Nephron progenitor cell (in vitro differentiated cells): Measurements from ENCODE around the gene BARHL2.
A peak's percentile ranks its signal among the peaks of the same experiment; 100 is the strongest.

Experiments used
- DNase-seq: peaks from one replicate; pipeline ENCODE4 v3.0.0; 2021
- H3K27ac Mint-ChIP-seq: 2 replicates; pipeline ENCODE4 v1.8.0; 2021; ENCODE audit warnings: mild to moderate bottlenecking, moderate library complexity, mixed read lengths
- H3K27me3 Mint-ChIP-seq: 2 replicates; pipeline ENCODE4 v1.8.0; 2021; ENCODE audit warnings: mild to moderate bottlenecking, low read depth, mixed read lengths; ENCODE audit not compliant: poor library complexity
- H3K36me3 Mint-ChIP-seq: 2 replicates; pipeline ENCODE4 v1.8.0; 2021; ENCODE audit warnings: low read depth, mixed read lengths
- H3K4me1 Mint-ChIP-seq: 2 replicates; pipeline ENCODE4 v1.8.0; 2021; ENCODE audit warnings: mixed read lengths
- H3K4me3 Mint-ChIP-seq: 2 replicates; pipeline ENCODE4 v1.8.0; 2021; ENCODE audit warnings: mild to moderate bottlenecking, moderate library complexity, mixed read lengths
- H3K9me3 Mint-ChIP-seq: 2 replicates; pipeline ENCODE4 v1.8.0; 2021; ENCODE audit warnings: mild to moderate bottlenecking, moderate library complexity, mixed read lengths
- TF ChIP-seq, protein P1 (sequence below): fragments of 200-600 bp; sonication (generic); IDR thresholded peaks from 2 replicates; pipeline ENCODE4 v1.5.0; 2021; ENCODE audit warnings: antibody characterized with exemption

The BARHL2 gene

DNA sequence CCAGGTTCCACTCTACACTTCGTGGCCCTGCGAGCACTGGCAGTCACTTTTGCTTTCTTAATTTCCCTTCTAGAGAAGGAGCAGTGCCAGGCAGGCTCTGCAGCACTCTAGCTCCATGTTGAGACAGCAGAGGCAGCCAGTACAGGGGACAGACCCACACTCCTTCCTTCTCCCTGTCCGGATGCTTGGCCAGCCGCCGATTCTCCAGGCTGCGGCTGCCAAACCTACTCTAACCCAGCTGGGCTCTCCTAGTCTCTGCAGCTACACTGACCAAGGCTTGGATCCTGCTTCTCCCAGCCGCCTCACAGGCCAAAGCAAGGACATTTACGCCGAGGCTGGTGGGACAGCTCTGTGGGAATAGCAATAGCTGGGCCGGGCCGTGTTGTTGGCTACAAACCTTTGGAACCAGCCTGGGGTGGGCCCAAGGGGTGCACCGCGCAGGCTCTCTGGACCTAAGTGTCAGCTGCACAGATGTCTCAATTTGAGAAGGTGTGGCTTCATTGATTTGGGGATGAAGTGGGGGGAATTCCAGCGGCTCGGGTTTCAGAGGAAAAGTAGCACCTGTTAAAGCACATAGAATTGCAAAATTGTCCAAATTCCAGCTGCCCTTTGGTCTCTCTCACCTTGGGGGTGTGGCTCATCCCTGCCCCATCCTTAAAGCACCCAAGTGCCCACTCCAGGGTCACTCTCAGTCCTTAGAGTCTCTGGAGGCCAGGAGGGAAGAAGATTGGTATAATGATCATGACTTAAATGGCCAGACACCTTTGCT lies 3.2 kb downstream of the BARHL2 start:
- TF ChIP-seq, protein P1, sequence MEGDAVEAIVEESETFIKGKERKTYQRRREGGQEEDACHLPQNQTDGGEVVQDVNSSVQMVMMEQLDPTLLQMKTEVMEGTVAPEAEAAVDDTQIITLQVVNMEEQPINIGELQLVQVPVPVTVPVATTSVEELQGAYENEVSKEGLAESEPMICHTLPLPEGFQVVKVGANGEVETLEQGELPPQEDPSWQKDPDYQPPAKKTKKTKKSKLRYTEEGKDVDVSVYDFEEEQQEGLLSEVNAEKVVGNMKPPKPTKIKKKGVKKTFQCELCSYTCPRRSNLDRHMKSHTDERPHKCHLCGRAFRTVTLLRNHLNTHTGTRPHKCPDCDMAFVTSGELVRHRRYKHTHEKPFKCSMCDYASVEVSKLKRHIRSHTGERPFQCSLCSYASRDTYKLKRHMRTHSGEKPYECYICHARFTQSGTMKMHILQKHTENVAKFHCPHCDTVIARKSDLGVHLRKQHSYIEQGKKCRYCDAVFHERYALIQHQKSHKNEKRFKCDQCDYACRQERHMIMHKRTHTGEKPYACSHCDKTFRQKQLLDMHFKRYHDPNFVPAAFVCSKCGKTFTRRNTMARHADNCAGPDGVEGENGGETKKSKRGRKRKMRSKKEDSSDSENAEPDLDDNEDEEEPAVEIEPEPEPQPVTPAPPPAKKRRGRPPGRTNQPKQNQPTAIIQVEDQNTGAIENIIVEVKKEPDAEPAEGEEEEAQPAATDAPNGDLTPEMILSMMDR, result no peak
- H3K27me3 Mint-ChIP-seq, result peaks cover 100% of the 10 kb centered on the region
- no peak overlapping the region for H3K27ac Mint-ChIP-seq
- DNase-seq, result no peak
- H3K9me3 Mint-ChIP-seq, result no peaks in the 10 kb centered on the region
- H3K4me3 Mint-ChIP-seq, result no peak overlapping the region
- H3K36me3 Mint-ChIP-seq, result no peaks in the 10 kb centered on the region
- H3K4me1 Mint-ChIP-seq, result peaks cover 17% of the 10 kb centered on the region

DNA sequence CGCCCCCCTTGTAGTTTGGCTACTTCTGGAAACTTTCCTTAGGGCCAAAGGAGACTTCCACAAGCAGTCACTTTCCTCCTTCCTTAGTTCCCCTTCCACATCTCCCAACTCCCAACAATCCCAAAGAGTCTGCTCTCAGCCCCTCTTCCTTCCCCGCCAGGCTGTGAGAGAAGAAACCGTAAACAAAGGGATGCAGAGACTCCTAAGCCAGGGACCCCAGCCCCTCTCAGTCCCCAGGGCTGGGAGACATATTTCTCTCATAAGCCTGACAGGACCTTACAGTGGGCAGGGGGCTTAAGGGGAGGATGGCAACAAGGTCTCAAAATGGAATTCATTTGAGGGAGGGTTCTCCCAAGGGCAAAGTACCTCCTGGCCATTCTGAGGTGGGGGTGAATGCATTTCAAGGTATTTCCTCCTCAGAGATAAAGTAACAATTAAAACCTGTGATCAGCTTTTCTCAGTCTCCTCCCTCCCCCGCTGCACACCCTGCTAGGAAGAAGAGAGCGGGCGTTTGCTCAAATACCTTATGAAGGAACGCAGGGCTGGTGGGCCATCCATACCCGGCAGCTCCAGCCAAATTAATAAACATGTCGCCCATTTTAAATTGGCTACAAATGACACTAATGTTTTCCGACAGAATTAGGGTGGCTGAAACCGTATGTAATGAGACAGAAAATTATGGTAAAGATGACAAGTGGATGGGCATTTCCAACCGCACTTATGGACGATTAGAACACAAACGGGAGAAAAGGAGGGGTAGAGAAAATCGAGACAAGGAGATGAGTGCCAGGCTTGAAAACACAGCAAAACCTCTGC lies 4.0 kb downstream of the BARHL2 start:
- H3K27me3 Mint-ChIP-seq, result peaks cover 100% of the 10 kb centered on the region
- H3K27ac Mint-ChIP-seq, result no peak overlapping the region

DNA sequence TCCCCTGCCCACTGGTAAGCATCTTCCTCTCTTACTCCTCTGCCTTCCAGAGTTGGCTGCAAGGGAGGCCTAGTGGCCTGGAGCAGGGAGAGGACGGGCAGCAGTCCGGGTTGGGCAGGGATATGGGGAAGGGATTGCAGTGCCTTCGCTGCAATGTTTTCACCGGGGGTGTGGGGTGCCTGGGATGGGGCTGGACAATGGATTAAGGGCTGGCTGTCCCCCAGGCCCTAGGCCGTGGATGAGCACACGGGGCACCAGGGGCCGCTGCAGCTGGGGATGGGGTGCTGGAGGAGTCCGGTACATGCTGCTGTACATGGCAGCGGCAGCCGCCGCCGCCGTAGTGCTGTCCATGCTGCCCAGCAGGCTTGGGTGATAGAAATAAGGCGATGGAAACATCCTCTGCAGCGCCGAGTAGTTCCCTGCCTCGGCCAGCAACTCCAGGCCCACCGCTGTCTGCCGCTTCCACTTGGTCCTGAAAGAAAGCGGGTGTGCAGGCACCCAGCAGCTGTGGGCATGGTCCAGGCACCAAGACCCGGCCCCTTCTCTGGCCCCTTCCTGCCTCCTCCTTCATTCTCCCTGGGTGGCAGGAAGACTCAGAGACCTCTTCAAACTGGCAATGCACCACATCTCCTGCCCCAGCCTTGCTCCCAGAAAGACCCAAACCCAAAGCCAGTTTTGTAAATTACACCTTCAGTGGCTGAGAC lies 4.8 kb downstream of the BARHL2 start:
- H3K9me3 Mint-ChIP-seq, result no peaks in the 10 kb centered on the region
- no peak overlapping the region for H3K4me3 Mint-ChIP-seq
- H3K27me3 Mint-ChIP-seq, result peaks cover 100% of the 10 kb centered on the region
- DNase-seq, result no peak
- peaks cover 9% of the 10 kb centered on the region for H3K4me1 Mint-ChIP-seq
- TF ChIP-seq, protein P1, result no peak
- H3K36me3 Mint-ChIP-seq, result no peaks in the 10 kb centered on the region
- no peak overlapping the region for H3K27ac Mint-ChIP-seq

More for the DNA sequence above, 4.0 kb downstream of the BARHL2 start:
- Mint-ChIP-seq H3K36me3 (no peaks in the 10 kb centered on the region), H3K4me3 (no peak overlapping the region), H3K4me1 (peaks cover 12% of the 10 kb centered on the region), H3K9me3 (no peaks in the 10 kb centered on the region)
- TF ChIP-seq, protein P1, result no peak
- DNase-seq, result no peak

DNA sequence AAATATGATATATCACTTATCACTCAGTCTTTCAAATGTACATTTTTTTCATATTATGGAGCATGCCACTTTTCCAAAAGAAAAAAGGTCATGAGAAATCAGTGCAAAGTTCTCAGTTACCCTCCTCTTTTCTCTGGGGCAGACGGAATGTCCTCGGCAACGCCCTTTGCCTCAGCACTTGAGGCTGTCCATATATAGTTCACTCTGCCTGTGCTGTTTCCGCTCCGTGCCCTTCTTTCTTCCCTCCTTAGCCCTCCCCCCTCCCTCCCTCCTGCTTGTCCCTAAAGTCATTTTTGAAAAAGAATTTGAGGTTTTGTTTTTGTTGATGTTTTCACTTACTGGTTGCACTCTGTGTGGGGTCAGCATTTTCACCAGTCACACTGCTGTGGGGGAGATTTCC lies 5.4 kb downstream of the BARHL2 start:
- Mint-ChIP-seq H3K4me3 (no peak overlapping the region), H3K27ac (no peak overlapping the region), H3K36me3 (no peaks in the 10 kb centered on the region), H3K9me3 (no peaks in the 10 kb centered on the region), H3K4me1 (peaks cover 10% of the 10 kb centered on the region), H3K27me3 (peaks cover 100% of the 10 kb centered on the region)
- DNase-seq, result no peak
- TF ChIP-seq, protein P1, result no peak

DNA sequence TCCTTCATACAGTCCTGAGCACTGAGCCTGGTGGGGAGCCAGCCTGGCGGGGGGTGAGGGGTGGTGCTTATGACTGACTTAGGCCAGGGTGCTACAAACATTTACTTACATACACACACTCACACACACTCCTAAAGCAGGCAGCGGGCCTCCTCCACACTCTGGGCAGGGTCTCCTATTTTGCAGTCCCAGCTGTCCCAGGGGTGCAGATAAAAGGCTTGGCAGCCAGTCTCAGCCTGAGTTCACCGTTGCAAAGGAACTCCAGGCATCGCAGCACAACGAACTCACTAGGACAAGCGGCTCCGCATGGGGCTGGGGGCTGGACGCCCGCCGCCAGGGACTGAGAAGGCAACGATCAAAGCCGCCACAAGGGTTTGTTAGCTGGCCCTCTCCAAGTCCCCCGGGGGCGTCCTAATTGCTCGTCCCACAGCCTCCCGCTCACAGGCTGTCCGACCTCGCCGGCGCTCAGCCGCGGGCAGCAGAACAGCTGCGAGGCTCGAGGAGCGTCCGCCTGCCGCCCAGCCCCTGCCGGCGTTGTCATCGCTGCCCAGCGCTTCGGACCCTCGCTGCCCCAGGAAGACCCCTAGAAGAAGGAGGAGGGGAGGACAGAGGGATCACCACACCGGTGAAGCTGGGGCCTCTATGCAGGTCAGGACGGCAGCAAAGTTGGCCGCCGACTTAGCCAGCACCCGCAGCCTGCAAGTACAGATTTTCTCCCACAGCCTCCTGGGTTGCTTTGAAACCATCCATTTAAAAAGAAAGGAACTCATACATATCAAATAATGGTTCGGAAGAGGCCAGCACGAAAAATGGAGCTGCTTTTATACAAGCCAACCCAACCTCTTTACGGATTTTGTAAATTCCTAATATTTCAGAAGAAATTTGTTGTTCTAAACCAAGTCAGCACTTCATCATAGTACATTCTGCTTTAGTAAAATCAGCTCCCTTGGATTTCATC lies 6.2 kb downstream of the BARHL2 start:
- DNase-seq, result peak; percentile 36
- TF ChIP-seq, protein P1, result no peak
- H3K27ac Mint-ChIP-seq, result no peak overlapping the region
- no peaks in the 10 kb centered on the region for H3K36me3 Mint-ChIP-seq
- peaks cover 11% of the 10 kb centered on the region for H3K4me1 Mint-ChIP-seq
- H3K9me3 Mint-ChIP-seq, result no peaks in the 10 kb centered on the region
- no peak overlapping the region for H3K4me3 Mint-ChIP-seq
- H3K27me3 Mint-ChIP-seq, result peaks cover 100% of the 10 kb centered on the region
